Hematopoietic multipotent progenitor cell treated with erythropoietin and hydrocortisone succinate and interleukin-3 and kit ligand, for 8 days (in vitro differentiated cells): ENCODE data around the gene C5orf46.
A peak's percentile ranks its signal among the peaks of the same experiment; 100 is the strongest.
"Not testable (repeated sequence)": the region's sequence is repeated elsewhere in the genome, so short reads cannot be mapped to it uniquely, and the experiment has no call there.

ENCODE experiments used
- DNase-seq: peaks from one replicate; pipeline ENCODE4 v3.0.0-alpha.2; 2015

Gene C5orf46

GRCh38 chr5:147906326-147907095 lies at the start of gene C5orf46:
Gene C5orf46, minus strand, starts transcription at chr5:147906538. Its CDS starts 37 bp downstream, at chr5:147906501.
- DNase-seq = no peak

DNA sequence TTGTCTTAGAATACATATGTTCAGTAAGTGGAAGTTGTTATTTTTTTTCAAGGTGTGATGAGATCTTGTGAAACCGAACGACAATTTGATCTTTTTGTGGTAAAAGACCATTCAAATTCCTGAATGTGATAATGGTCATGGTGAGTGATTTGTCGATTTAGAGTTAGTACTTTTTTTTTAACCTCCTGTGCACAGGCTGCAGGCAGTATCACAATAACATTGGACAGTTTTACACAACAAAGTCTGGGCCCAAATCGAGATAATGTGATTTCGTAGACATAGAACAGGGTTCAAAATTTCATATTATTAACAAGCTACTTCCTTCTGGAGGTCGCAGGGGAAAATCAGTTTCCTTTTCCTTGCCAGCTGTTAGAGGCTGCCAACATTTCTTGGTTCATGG lies 48.6 kb upstream of the C5orf46 start:
- no peak for DNase-seq

GRCh38 chr5:147949711-147950573 lies 43.6 kb upstream of the C5orf46 start:
- peak; percentile 37 for DNase-seq

DNA sequence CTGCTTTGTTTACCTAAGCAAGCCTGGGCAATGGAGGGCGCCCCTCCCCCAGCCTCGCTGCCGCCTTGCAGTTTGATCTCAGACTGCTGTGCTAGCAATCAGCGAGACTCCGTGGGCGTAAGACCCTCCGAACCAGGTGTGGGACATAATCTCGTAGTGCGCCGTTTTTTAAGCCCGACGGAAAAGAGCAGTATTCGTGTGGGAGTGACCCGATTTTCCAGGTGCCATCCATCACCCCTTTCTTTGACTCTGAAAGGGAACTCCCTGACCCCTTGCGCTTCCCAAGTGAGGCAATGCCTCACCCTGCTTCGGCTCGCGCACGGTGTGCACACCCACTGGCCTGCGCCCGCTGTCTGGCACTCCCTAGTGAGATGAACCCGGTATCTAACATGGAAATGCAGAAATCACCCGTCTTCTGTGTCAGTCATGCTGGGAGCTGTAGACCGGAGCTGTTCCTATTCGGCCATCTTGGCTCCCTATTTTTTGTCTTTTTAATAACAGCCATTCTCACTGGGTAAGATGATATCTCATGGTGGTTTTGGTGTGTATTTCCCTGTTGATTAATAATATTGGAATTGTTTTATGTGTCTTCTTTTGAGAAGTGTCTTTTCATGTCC lies 40.4 kb upstream of the C5orf46 start:
- DNase-seq = not testable (repeated sequence)

DNA sequence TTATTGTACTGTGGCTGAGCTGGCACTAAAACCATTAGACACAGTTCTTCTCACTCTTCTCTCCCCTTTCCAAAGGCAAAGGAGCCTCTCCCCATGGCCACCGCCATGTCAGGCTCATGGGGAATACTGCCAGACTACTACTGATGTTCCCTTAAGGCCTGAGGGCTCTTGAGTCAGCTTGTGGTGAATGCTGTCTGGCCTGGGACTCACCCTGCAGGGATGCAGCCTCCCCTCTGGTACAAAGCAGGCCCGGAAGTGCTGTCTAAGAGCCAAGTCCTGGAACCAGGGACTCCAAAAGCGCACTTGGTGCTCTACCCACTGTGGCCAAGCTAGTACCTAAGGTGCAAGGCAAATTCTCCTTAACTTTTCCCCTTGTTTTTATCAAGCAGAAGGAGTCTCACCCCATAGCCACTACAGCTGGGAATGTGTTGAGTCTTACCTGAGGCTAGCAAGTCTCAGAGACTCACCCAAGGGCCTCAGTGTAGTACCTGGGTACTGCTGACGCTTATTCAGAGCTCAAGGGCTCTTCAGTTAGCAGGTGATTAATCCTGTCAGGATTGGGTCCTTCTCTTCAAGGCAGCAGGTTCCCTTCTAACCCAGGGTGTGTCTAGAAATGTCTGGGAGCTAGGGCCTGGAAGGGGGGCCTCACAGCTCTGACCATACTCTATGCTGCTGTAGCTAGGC lies 33.2 kb upstream of the C5orf46 start:
- DNase-seq = no peak

- DNase-seq = peak; percentile 19
Observed at GRCh38 chr5:147935032-147935431, 28.7 kb upstream of the C5orf46 start.

- no peak for DNase-seq
Observed at GRCh38 chr5:147930769-147931168, 24.4 kb upstream of the C5orf46 start.

DNA sequence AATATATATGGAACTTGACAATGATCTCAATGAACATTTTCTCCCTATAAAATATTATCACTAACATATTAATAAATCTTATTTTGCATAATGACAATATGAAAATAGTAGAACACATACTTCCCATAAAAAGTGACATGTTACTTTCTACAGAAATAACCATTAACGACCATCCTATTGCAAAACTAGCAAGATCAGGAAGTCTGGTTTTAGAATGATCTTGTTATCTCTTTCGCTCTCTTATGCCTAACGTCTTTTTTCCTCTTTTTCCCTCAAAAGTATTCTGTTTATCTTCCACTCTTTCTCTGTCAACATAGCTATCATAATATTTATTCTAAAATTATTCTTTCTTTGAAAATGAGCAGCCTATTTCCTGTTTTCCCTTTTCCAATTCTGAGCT lies 21.6 kb upstream of the C5orf46 start:
- DNase-seq = no peak

GRCh38 chr5:147925020-147925419 lies 18.7 kb upstream of the C5orf46 start:
- no peak for DNase-seq

- no peak for DNase-seq
Observed at GRCh38 chr5:147921136-147921535, 14.8 kb upstream of the C5orf46 start.

DNA sequence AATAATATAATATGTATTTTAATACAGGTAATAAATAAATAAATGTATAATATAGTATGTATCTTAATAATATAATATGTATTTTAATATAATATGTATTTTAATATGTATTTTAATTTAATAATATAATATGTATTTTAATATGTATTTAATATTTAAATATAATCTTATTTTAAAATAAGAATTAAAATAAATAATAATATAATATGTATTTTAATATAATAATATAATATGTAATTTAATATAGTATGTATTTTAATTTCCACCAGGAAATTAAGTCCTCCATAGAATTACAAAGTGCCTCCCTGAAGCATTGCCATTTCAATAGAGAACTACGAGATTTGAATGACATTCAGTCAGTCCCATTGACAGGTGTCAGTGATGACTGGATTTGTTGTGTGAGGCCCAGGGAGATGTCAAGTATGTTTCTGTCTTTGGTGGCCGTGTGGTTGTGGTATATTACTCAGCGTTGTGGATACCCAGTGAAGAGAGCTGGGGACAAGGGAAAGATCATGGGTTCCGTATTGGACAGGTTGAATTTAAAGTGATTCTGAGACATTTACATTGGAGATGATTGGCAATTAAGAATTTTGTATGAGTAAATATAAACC lies 14.2 kb upstream of the C5orf46 start:
- DNase-seq = no peak

DNA sequence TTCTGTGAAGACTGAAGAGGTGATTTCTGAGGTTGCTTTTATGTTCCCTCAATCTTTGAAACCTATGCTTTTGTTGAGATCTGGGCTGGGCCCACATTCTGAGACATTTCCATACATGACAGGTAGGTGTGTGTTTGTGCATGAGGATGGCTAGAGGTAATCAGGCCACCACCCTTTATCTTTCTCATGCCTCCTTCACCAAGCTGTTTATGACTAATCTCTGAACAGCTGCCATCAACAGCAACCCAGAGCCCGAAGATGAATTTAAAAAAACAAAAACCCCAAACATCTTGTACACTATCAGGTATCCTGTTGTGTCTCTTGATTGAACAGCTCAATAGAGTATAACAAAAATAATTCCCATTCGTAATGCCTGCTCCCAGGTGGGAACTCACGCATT lies 12.6 kb upstream of the C5orf46 start:
- DNase-seq = no peak

DNA sequence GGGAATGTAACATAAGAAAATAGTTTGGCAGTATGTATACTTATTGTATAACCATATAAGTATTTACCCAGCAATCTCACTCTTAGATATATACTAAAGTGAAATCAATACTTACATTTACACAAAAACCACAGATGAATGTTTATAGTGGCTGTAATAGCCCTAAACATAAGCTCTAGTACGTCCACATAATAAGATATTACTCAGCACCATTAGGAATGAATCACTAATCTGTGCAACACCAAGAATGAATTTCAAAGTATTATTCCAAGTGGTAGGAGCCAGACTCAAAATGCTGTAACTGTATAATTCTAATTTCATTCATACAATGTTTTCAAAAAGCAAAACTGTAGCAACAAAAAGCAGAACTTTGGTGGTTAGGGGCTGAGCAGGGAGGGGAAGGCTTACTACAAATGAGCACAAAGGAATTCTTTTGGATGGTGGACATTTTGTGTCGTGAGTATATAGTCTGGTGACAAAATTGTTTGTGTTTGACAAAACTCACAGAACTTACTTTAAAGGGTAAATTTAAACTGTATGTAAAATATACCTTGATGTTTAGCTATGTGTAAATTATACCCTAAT lies 11.9 kb upstream of the C5orf46 start:
- no peak for DNase-seq

- DNase-seq = no peak
Observed at GRCh38 chr5:147913786-147914185, 7.4 kb upstream of the C5orf46 start.

DNA sequence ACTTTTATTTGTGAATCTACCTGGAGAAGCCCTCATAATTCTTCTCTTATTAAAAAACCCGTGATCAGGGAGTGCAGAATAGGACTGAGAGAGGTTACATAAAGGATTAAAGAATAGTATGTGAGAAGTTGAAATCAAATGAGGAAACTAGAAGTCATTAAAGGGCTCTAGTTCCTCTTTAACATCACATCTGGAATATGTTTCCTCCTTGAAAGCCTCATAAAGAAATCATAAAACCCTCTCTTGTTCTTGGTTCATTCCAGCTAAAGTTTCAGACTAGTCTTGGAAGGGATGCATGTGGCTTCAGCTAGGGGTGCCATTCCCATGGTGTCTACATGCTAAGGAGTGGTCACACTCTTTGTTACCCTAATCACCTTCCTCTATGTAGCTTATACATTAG lies 5.7 kb upstream of the C5orf46 start:
- DNase-seq = no peak

DNA sequence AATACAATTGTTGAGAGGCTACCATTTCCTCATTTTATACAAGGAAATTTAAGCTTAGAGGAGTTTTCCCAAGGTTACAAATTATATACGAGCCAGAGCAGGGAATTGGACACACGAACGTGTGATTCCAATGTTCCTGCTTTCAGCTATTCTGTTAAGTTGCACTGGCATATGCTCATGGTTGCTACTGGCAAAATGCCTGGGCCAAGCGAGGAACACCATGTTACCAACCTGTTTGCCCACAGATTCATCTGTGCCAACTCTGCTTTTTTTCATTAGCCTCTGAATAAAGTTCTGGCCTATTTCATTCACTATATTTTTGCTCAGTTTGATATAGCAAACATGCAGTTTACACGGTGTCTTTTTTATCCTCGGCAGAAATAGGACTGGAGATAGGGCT lies 5.1 kb upstream of the C5orf46 start:
- DNase-seq = no peak

DNA sequence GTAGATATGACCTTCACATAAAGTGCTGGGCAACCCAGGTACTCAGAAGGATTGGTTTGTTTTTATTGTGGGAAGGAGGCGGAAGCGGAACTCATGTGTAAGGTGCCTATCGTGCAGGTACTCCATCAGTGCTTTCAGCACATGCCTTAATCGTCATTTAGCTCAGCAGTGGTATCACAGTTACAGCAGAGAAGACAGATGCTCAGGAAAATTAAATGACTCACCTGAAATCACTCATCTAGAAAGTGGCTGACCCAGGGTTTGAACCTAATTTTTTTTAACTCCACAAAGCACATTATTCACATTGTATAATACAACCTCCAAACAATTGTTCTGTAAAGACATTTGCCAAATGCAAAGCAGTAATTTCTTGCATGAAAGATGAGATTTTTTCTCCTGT lies 2.2 kb downstream of the C5orf46 start:
- DNase-seq = no peak

- no peak for DNase-seq
Observed at GRCh38 chr5:147902609-147903115, 3.7 kb downstream of the C5orf46 start.

DNA sequence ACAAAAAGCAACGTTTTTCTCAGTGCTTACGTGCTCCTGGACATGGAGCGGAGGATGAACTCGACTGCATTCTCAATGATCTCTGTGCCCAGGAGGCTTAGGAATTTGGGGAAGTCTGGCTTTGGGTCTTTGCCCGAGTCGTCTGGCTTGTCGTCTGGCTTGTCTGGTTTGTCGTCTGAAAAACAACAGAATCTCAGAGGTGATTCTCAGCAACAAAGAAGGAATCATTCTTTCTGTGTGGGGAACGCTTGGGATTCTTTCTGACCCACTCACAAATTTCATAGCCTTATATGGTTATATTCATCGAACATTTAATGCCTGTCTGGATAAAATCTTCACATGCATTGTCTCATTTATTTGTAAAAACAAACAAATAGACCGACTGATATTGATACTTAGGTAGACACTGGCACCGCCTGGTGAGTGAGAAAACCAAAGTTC lies 4.7 kb downstream of the C5orf46 start:
- DNase-seq = no peak

- DNase-seq = no peak
Observed at GRCh38 chr5:147898875-147899401, 7.4 kb downstream of the C5orf46 start.

- no peak for DNase-seq
Observed at GRCh38 chr5:147895864-147896263, 10.5 kb downstream of the C5orf46 start.

DNA sequence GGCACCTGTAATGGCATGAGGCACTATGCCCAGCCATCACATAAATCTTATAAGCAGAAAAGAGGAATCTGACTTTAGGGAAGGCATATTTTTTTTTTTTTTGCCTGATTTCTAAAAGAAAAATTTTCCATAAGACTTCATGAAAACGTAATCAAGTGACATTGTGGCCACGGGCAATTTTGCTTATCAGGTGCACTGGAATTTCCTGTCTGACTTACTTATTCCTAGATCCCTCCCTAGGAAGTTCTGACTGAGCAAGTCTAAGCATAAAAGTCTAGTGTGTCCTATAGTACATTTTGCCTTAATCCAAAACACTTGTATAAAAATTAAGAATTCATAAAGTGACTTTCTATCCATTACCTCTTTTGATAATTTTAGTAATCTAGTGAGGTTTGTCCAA lies 12.5 kb downstream of the C5orf46 start:
- DNase-seq = no peak
